IMR-90 (cell line): ENCODE data around the gene SPATA18. TPM values are rescaled to one million over a fixed set of nuclear protein-coding genes. Genes with fewer than 3 reads are reported as not detected.
A peak's percentile ranks its signal among the peaks of the same experiment; 100 is the strongest.

ENCODE experiments used
- ATAC-seq: fragments of 200-7000 bp; cut with Tn5 transposase; 2 replicates; pipeline ENCODE4 v1.9.1; 2020; ENCODE audit warnings: low read depth, mild to moderate bottlenecking, moderate library complexity
- Bru-seq: library from RNA; stranded (reverse); fragments of 400-500 nt; gene quantifications from one replicate; lab custom pipeline; 2021; lab: Mats Ljungman, UMichigan
- BruChase-seq, 2 experiments: library from RNA; stranded (reverse); fragments of 400-500 nt; gene quantifications; one replicate each; lab custom pipeline; 2021; lab: Mats Ljungman, UMichigan
- BruUV-seq: library from RNA; stranded (reverse); fragments of 400-500 nt; replicated peaks from 2 replicates; lab custom pipeline; 2021; lab: Mats Ljungman, UMichigan
- CTCF ChIA-PET: fragments of 300-600 bp; formaldehyde crosslinking; extraction: SDS; loops from one replicate; lab custom pipeline; 2021; ENCODE audit warnings: antibody characterized with exemption; lab: Yijun Ruan, JAX
- POLR2A ChIA-PET: fragments of 300-600 bp; sonication (Branson Sonifier 250); formaldehyde crosslinking; loops from one replicate; lab custom pipeline; 2022; ENCODE audit warnings: antibody characterized with exemption; ENCODE audit not compliant: unreplicated experiment; lab: Charles Lee
- DNase-seq: peaks from one replicate; pipeline ENCODE4 v3.0.0; 2013
- H2AFZ ChIP-seq: replicated peaks from 2 replicates; pipeline ENCODE3; 2013; ENCODE audit warnings: low read length, mild to moderate bottlenecking; ENCODE audit not compliant: poor library complexity
- H2AK5ac ChIP-seq: 2 replicates; pipeline ENCODE4 v1.6.1; 2013; ENCODE audit warnings: low read depth, low read length, inconsistent platforms
- H2AK9ac ChIP-seq: replicated peaks from 2 replicates; pipeline ENCODE3; 2013; ENCODE audit warnings: mild to moderate bottlenecking, low read depth, low read length, moderate library complexity; ENCODE audit not compliant: poor library complexity
- H2BK120ac ChIP-seq: 2 replicates; pipeline ENCODE4 v1.6.1; 2013; ENCODE audit warnings: low read depth, low read length, inconsistent platforms
- H2BK15ac ChIP-seq: 3 replicates; pipeline ENCODE4 v1.6.1; 2013; ENCODE audit warnings: low read depth, low read length, inconsistent platforms
- H2BK20ac ChIP-seq: 2 replicates; pipeline ENCODE4 v1.6.1; 2013; ENCODE audit warnings: low read depth, mild to moderate bottlenecking, inconsistent platforms, low read length, moderate library complexity
- H2BK5ac ChIP-seq: 2 replicates; pipeline ENCODE4 v1.6.1; 2013; ENCODE audit warnings: mild to moderate bottlenecking, low read depth, low read length, inconsistent platforms; ENCODE audit not compliant: poor library complexity, severe bottlenecking
- H3K14ac ChIP-seq: replicated peaks from 2 replicates; pipeline ENCODE4 v1.6.1; 2013; ENCODE audit warnings: low read depth, low read length, inconsistent platforms
- H3K18ac ChIP-seq: 2 replicates; pipeline ENCODE4 v1.6.1; 2013; ENCODE audit warnings: low read depth, low read length, control low read depth
- H3K23ac ChIP-seq: 2 replicates; pipeline ENCODE4 v1.6.1; 2013; ENCODE audit warnings: low read depth, low read length, inconsistent platforms
- H3K27ac ChIP-seq: 2 replicates; pipeline ENCODE4 v1.5.1; 2013; ENCODE audit warnings: mild to moderate bottlenecking, control low read depth, low read length; ENCODE audit not compliant: insufficient read depth
- H3K27me3 ChIP-seq: 2 replicates; pipeline ENCODE4 v1.6.1; 2013; ENCODE audit warnings: low read length; ENCODE audit not compliant: control insufficient read depth, insufficient read depth
- H3K36me3 ChIP-seq: 2 replicates; pipeline ENCODE4 v1.6.1; 2013; ENCODE audit warnings: low read length, mixed read lengths; ENCODE audit not compliant: control insufficient read depth, insufficient read depth
- H3K4ac ChIP-seq: 2 replicates; pipeline ENCODE4 v1.6.1; 2013; ENCODE audit warnings: low read depth, low read length, inconsistent platforms
- H3K4me1 ChIP-seq: 2 replicates; pipeline ENCODE4 v1.6.1; 2013; ENCODE audit warnings: low read length, mixed read lengths; ENCODE audit not compliant: control insufficient read depth, insufficient read depth
- H3K4me2 ChIP-seq: 2 replicates; pipeline ENCODE4 v1.6.1; 2013; ENCODE audit warnings: low read depth, mild to moderate bottlenecking, control low read depth, low read length, moderate library complexity
- H3K4me3 ChIP-seq: 2 replicates; pipeline ENCODE4 v1.5.1; 2013; ENCODE audit warnings: low read depth, mild to moderate bottlenecking, control low read depth, low read length, moderate library complexity; ENCODE audit not compliant: insufficient read depth
- H3K56ac ChIP-seq: 2 replicates; pipeline ENCODE4 v1.6.1; 2013; ENCODE audit warnings: low read length, inconsistent platforms; ENCODE audit not compliant: insufficient read depth; ENCODE audit errors: extremely low read depth
- H3K79me1 ChIP-seq, 2 experiments: 2 replicates each; pipeline ENCODE4 v1.6.1; 2013; ENCODE audit warnings: low read length in 2 of 2, inconsistent platforms in 1 of 2, low read depth in 1 of 2
- H3K9ac ChIP-seq: 2 replicates; pipeline ENCODE4 v1.6.1; 2013; ENCODE audit warnings: low read depth, low read length, control low read depth
- H3K9me1 ChIP-seq: 2 replicates; pipeline ENCODE4 v1.6.1; 2013; ENCODE audit warnings: low read length, inconsistent platforms; ENCODE audit not compliant: insufficient read depth
- H3K9me3 ChIP-seq: 2 replicates; pipeline ENCODE4 v1.6.1; 2013; ENCODE audit warnings: low read length; ENCODE audit not compliant: control insufficient read depth, insufficient read depth
- H4K20me1 ChIP-seq: 2 replicates; pipeline ENCODE4 v1.6.1; 2013; ENCODE audit warnings: low read length, inconsistent platforms; ENCODE audit not compliant: insufficient read depth
- H4K5ac ChIP-seq: 2 replicates; pipeline ENCODE4 v1.6.1; 2013; ENCODE audit warnings: mild to moderate bottlenecking, low read depth, low read length, control low read depth
- H4K8ac ChIP-seq, 2 experiments: 2 replicates each; pipeline ENCODE4 v1.6.1; 2013; ENCODE audit warnings: low read depth in 2 of 2, low read length in 2 of 2, control low read depth in 1 of 2, inconsistent platforms in 1 of 2
- H4K91ac ChIP-seq: 2 replicates; pipeline ENCODE4 v1.6.1; 2013; ENCODE audit warnings: low read depth, low read length, inconsistent platforms; ENCODE audit not compliant: insufficient read depth
- RCOR1 ChIP-seq: IDR thresholded peaks from 2 replicates; pipeline ENCODE4 v1.6.1; 2012; ENCODE audit warnings: mild to moderate bottlenecking, low read length, improper control_type of control experiment; ENCODE audit not compliant: insufficient replicate concordance
- WGBS, 2 experiments: methylation state at CpG; one replicate each; pipeline versions ENCODE4 v1.1.5 to v1.1.7; 2013; ENCODE audit warnings: missing lambda C conversion rate in 2 of 2; ENCODE audit not compliant: insufficient read length in 1 of 2; ENCODE audit errors: extremely low coverage in 2 of 2; 5-methylcytosine and 5-hydroxymethylcytosine counted together
- dilution Hi-C: fragments of 300-500 bp; cut with HindIII; formaldehyde crosslinking; loops from one replicate; pipeline ENCODE4 v1.14.3; 2018; ENCODE audit warnings: low sequenced_read_pairs; ENCODE audit not compliant: unreplicated experiment
- in situ Hi-C: fragments of 300-500 bp; cut with MboI; formaldehyde crosslinking; loops from 3 replicates; pipeline ENCODE4 v1.14.3; 2019; ENCODE audit warnings: low sequenced_read_pairs, inconsistent platforms, mixed read lengths
- intact Hi-C: fragments of 100-400 bp; cut with micrococcal nuclease; formaldehyde crosslinking; loops from 2 replicates; pipeline ENCODE4 v1.10.0; 2022
- long read RNA-seq: library from polyadenylated mRNA; unstranded; transcript quantifications from one replicate; pipeline ENCODE4 v2.0.0, GENCODE V29; 2021; ENCODE audit not compliant: unreplicated experiment
- polyA plus RNA-seq, 3 experiments: library from polyadenylated mRNA; depleted of rRNA; stranded (reverse); fragments of >200 nt; gene quantifications; 2 replicates each; pipeline ENCODE4 v1.2.3, GENCODE V29; 2012; ENCODE audit warnings: low replicate concordance in 1 of 3
- total RNA-seq: library from RNA; depleted of rRNA; stranded (reverse); fragments of >200 nt; gene quantifications from 2 replicates; pipeline ENCODE4 v1.2.3, GENCODE V29; 2012; rRNA removed

The SPATA18 gene
- total RNA-seq (4.7 and 5.0 TPM in 2 replicates), polyA plus RNA-seq (2012; rRNA removed) (2.4 and 3.0 TPM in 2 replicates), Bru-seq, nascent RNA (percentile 55 among the genes with signal in this experiment), BruChase-seq, experiment 1, labeled RNA remaining after a 6-hour chase (percentile 64 among the genes with signal in this experiment), BruChase-seq, experiment 2, labeled RNA remaining after a 2-hour chase (percentile 75 among the genes with signal in this experiment)
- polyA plus RNA-seq (2012; cell fraction: cytosol; rRNA removed) = 2.2 and 2.8 TPM in 2 replicates
- polyA plus RNA-seq (2012; cell fraction: nucleus; rRNA removed; ENCODE audit: low replicate concordance) = 3.4 and 10.2 TPM in 2 replicates
- long read RNA-seq, full-length matches to known transcripts = 10 of 26 reads
- long read RNA-seq, partial matches to known transcripts = 3 of 26 reads
- long read RNA-seq, other reads (novel, unspliced or antisense) = 13 of 26 reads

- H3K18ac ChIP-seq = peak within 1 kb of the TSS; percentile 86
- intact Hi-C loops = loop anchor here (2.0 to 10.0 kb wide), 3 partner anchors 26 to 56 kb away; no protein-coding TSS in a partner anchor
- TF ChIP-seq RCOR1 = no peak
- peak within 1 kb of the TSS; percentile 64 to 88; a peak in 3 of 4 replicates for H4K8ac ChIP-seq
- peak within 1 kb of the TSS; percentile 73 for H3K4ac ChIP-seq
- 3% methylated on average over 25 of the region's 44 CpGs; no CpG with 5 or more reads in 1 of the 2 experiments for WGBS, 2 experiments
- H3K4me1 ChIP-seq = no peaks in the 10 kb centered on the region
- H2BK15ac ChIP-seq = peak within 1 kb of the TSS; percentile 32; the same call in 1 of the 3 replicates
- CTCF ChIA-PET = interaction anchor here (1.6 kb wide), 1 partner anchor 9 kb away, joined by 3 read pairs; no protein-coding TSS in a partner anchor
- dilution Hi-C loops = no loop called here
- H3K14ac ChIP-seq = peak within 1 kb of the TSS; percentile 94
- H2BK5ac ChIP-seq = peak within 1 kb of the TSS; percentile 76
- peaks cover 6% of the 10 kb centered on the region for H3K27me3 ChIP-seq
- peak within 1 kb of the TSS; percentile 56 for H4K5ac ChIP-seq
- H2AK5ac ChIP-seq = peak within 1 kb of the TSS; percentile 28; the same call in 1 of the 2 replicates
- no TSS peak for BruUV-seq
- in situ Hi-C loops = no loop called here
- peak within 1 kb of the TSS; percentile 48 for H2AK9ac ChIP-seq
- H3K9me1 ChIP-seq = peaks cover 3% of the 10 kb centered on the region; the same call in 1 of the 2 replicates
- peak within 1 kb of the TSS; percentile 84; the same call in 1 of the 2 replicates for H3K56ac ChIP-seq
- H3K9ac ChIP-seq = peak within 1 kb of the TSS; percentile 76
- 0 out of 2 replicates have a peak, but pooled peaks cover 3% of the 10 kb centered on the region for H4K20me1 ChIP-seq
- ATAC-seq (peak; percentile 65), DNase-seq (no peak)
- 0 out of 4 replicates have a peak, but pooled peaks cover 0 to 7% of the 10 kb centered on the region in 2 experiments for H3K79me1 ChIP-seq
- H3K9me3 ChIP-seq = no peaks in the 10 kb centered on the region
- H3K23ac ChIP-seq = peak within 1 kb of the TSS; percentile 95
- H2BK120ac ChIP-seq = peak within 1 kb of the TSS; percentile 60
- H3K36me3 ChIP-seq = no peaks in the 10 kb centered on the region
- H3K4me2 ChIP-seq = peak within 1 kb of the TSS; percentile 86
- peak within 1 kb of the TSS; percentile 57 for H3K4me3 ChIP-seq
- peak within 1 kb of the TSS; percentile 88 for H3K27ac ChIP-seq
- 0 out of 2 replicates have a peak within 1 kb of the TSS, but pooled peaks have one; percentile 9 for H2BK20ac ChIP-seq
- H4K91ac ChIP-seq = peak within 1 kb of the TSS; percentile 86
- POLR2A ChIA-PET = interaction anchor here (1.1 kb wide), 1 partner anchor 13 kb away, joined by 3 read pairs; the partner anchor contains the start of gene SGCB
- H2AFZ ChIP-seq = peak within 1 kb of the TSS; percentile 92
Measured at GRCh38 chr4:52051213-52051614, at the start of gene SPATA18. TSS of gene SPATA18 (plus strand) at chr4:52051304. CDS start at chr4:52051705, 401 bp downstream.
